ENCODE results near the gene EZR. TPM values are rescaled to one million over a fixed set of nuclear protein-coding genes. Genes with fewer than 3 reads are reported as not detected.

The EZR gene
- total RNA-seq, 1 experiment from 2014 or later = 263 TPM

DNA sequence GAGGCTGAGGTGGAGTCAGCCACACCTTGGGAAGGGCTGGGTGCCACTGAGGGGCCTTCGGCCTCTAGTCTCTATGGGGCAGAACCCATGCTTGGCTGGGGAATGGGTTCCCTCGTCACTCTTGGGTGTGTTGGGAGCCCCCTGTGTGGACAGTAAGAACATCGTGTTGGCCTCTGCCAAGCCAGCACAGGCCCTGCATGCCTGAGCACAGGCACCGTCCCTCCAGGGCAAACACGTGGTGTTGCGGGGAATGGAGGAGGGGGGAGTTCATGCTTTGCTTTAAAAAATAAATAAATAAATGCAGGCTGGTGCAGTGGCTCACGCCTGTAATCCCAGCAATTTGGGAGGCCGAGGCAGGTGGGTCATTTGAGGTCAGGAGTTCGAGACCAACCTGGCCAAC lies 63.0 kb downstream of the EZR start:
- DNase-seq (ENCODE audit: low read depth, low spot score) (no peak), ATAC-seq (no peak)
- in situ Hi-C loops (cut with HindIII; ENCODE audit: low pct_unique_long_range_greater_than_20kb, low sequenced_read_pairs) (no loop called here), intact Hi-C loops (cut with micrococcal nuclease; ENCODE audit: unreplicated experiment) (no loop called here)
- BruUV-seq (replicated peaks) = no TSS peak
- POLR2A ChIA-PET = no interaction called here
- CTCF ChIA-PET = no interaction called here
- Histone ChIP-seq H3K4me3 (ENCODE audit: low read depth in 2 of 2, low read length in 2 of 2) (no peak overlapping the region), H3K27ac (ENCODE audit: low read length) (no peak overlapping the region), H3K36me3 (ENCODE audit: control insufficient read depth, insufficient read depth, low read length) (no peaks in the 10 kb centered on the region), H3K9me3 (ENCODE audit: control insufficient read depth, insufficient read depth, low read depth, low read length) (no peaks in the 10 kb centered on the region), H3K27me3 (ENCODE audit: control insufficient read depth, insufficient read depth, low read length) (no peaks in the 10 kb centered on the region), H3K4me1 (ENCODE audit: control insufficient read depth, insufficient read depth, low read length) (no peaks in the 10 kb centered on the region)
- TF ChIP-seq REST (IDR thresholded peaks at IDR 0.05; ENCODE audit: insufficient read depth in 1 of 2, low read depth in 2 of 2, low read length in 1 of 2) = no peak
- TF ChIP-seq TCF7L2 (IDR thresholded peaks at IDR 0.05; ENCODE audit: low read depth, low read length) = no peak
- TF ChIP-seq POLR2AphosphoS5 (IDR thresholded peaks at IDR 0.05; ENCODE audit: low read depth, low read length) = no peak
- no peak for TF ChIP-seq CTCF (IDR thresholded peaks at IDR 0.05)
- no peak for TF ChIP-seq SIN3A (IDR thresholded peaks at IDR 0.05; ENCODE audit: borderline replicate concordance, insufficient read depth, low read depth, low read length)

GRCh38 chr6:158755636-158756035 lies 63.5 kb downstream of the EZR start:
- ChIA-PET CTCF (no interaction called here), POLR2A (interaction anchor here (0.6 kb wide), 1 partner anchor 23 kb away, joined by 3 read pairs; no protein-coding TSS in a partner anchor)
- TF ChIP-seq REST (IDR thresholded peaks at IDR 0.05; ENCODE audit: insufficient read depth in 1 of 2, low read depth in 2 of 2, low read length in 1 of 2) = no peak
- no peak for TF ChIP-seq CTCF (IDR thresholded peaks at IDR 0.05)
- Histone ChIP-seq H3K27me3 (ENCODE audit: control insufficient read depth, insufficient read depth, low read length) (no peaks in the 10 kb centered on the region), H3K9me3 (ENCODE audit: control insufficient read depth, insufficient read depth, low read depth, low read length) (no peaks in the 10 kb centered on the region), H3K27ac (ENCODE audit: low read length) (no peak overlapping the region), H3K4me3 (ENCODE audit: low read depth in 2 of 2, low read length in 2 of 2) (no peak overlapping the region), H3K4me1 (ENCODE audit: control insufficient read depth, insufficient read depth, low read length) (no peaks in the 10 kb centered on the region), H3K36me3 (ENCODE audit: control insufficient read depth, insufficient read depth, low read length) (no peaks in the 10 kb centered on the region)
- no peak for ATAC-seq
- no peak for DNase-seq (ENCODE audit: low read depth, low spot score)
- in situ Hi-C loops (cut with HindIII; ENCODE audit: low pct_unique_long_range_greater_than_20kb, low sequenced_read_pairs) = no loop called here
- no TSS peak for BruUV-seq (replicated peaks)
- intact Hi-C loops (cut with micrococcal nuclease; ENCODE audit: unreplicated experiment) = no loop called here
